Bronchial epithelial cell (primary cell): ENCODE data around the gene FAM219B. TPM values are rescaled to one million over a fixed set of nuclear protein-coding genes. Genes with fewer than 3 reads are reported as not detected.
A peak's percentile ranks its signal among the peaks of the same experiment; 100 is the strongest.

Experiments used
- DNase-seq: peaks from one replicate; pipeline ENCODE4 v3.0.0-alpha.2; 2010; ENCODE audit warnings: low read depth
- FAIRE-seq: peaks from 2 replicates; lab custom pipeline; 2011; peaks lifted over from hg19 to GRCh38; lab: Jason Lieb, UNC
- H3K27me3 ChIP-seq: 2 replicates; pipeline ENCODE4 v1.5.1; 2011; ENCODE audit warnings: low read length; ENCODE audit not compliant: control insufficient read depth, insufficient read depth
- H3K36me3 ChIP-seq: 2 replicates; pipeline ENCODE4 v1.5.1; 2011; ENCODE audit warnings: low read length; ENCODE audit not compliant: control insufficient read depth, insufficient read depth
- H3K4me3 ChIP-seq: 2 replicates; pipeline ENCODE4 v1.5.1; 2011; ENCODE audit warnings: mild to moderate bottlenecking, low read depth, low read length, control low read depth
- CTCF ChIP-seq: IDR thresholded peaks from 2 replicates; pipeline ENCODE4 v1.5.1; 2011; ENCODE audit warnings: mild to moderate bottlenecking, moderate library complexity, low read length, control low read depth, inconsistent platforms; ENCODE audit not compliant: insufficient read depth, severe bottlenecking
- total RNA-seq: library from RNA; depleted of rRNA; stranded (reverse); fragments of >200 nt; gene quantifications from 2 replicates; pipeline ENCODE4 v1.2.1, GENCODE V29; 2014

Gene FAM219B
- total RNA-seq, 1 donor from 2014 or later, result 72.4 TPM

- no peak for TF ChIP-seq CTCF
- no peak for DNase-seq
- no peak for FAIRE-seq
- H3K27me3 ChIP-seq, result no peaks in the 10 kb centered on the region
- no peak overlapping the region for H3K4me3 ChIP-seq
- peaks cover 12% of the 10 kb centered on the region for H3K36me3 ChIP-seq
Observed at GRCh38 chr15:74892931-74893330, 13.7 kb downstream of the FAM219B start.

GRCh38 chr15:74892313-74892712, 14.3 kb downstream of the FAM219B start:
- H3K36me3 ChIP-seq, result peaks cover 12% of the 10 kb centered on the region
- DNase-seq (peak; percentile 56), FAIRE-seq (no peak)
- no peak overlapping the region for H3K4me3 ChIP-seq
- H3K27me3 ChIP-seq, result no peaks in the 10 kb centered on the region
- TF ChIP-seq CTCF, result peak; percentile 12

- no peak for FAIRE-seq
- TF ChIP-seq CTCF, result no peak
Observed at GRCh38 chr15:74891469-74891868, 15.2 kb downstream of the FAM219B start.

GRCh38 chr15:74890665-74890960, 16.0 kb downstream of the FAM219B start:
- peak overlapping the region; percentile 75 for H3K4me3 ChIP-seq
- DNase-seq (no peak), FAIRE-seq (no peak)
- no peak for TF ChIP-seq CTCF
- H3K27me3 ChIP-seq, result no peaks in the 10 kb centered on the region
- peaks cover 11% of the 10 kb centered on the region for H3K36me3 ChIP-seq

More at GRCh38 chr15:74891469-74891868, 15.2 kb downstream of the FAM219B start:
- no peak for DNase-seq
- Histone ChIP-seq H3K27me3 (no peaks in the 10 kb centered on the region), H3K4me3 (no peak overlapping the region), H3K36me3 (peaks cover 11% of the 10 kb centered on the region)

GRCh38 chr15:74889883-74890664, 16.6 kb downstream of the FAM219B start, which contains the start of gene MPI:
Gene MPI, plus strand, starts transcription at chr15:74890042. Its CDS starts 32 bp downstream, at chr15:74890074.
- FAIRE-seq (no peak), DNase-seq (peak; percentile 63)
- no peaks in the 10 kb centered on the region for H3K27me3 ChIP-seq
- H3K4me3 ChIP-seq, result peak within 1 kb of the TSS; percentile 75
- H3K36me3 ChIP-seq, result peaks cover 11% of the 10 kb centered on the region
- TF ChIP-seq CTCF, result no peak

- Histone ChIP-seq H3K36me3 (peaks cover 11% of the 10 kb centered on the region), H3K4me3 (peak overlapping the region; percentile 75), H3K27me3 (no peaks in the 10 kb centered on the region)
- FAIRE-seq (no peak), DNase-seq (peak; percentile 28)
- TF ChIP-seq CTCF, result no peak
Observed at GRCh38 chr15:74889390-74889882, 17.2 kb downstream of the FAM219B start.
